ACHN (cell line): ENCODE measurements around the gene DISP3.

Experiments used
- DNase-seq: peaks from one replicate; pipeline ENCODE4 v3.0.0-alpha.2; 2015
- in situ Hi-C: cut with HindIII; loops from 2 replicates; pipeline ENCODE4 v1.10.0; 2017; ENCODE audit warnings: low sequenced_read_pairs, low pct_ligation_motif_present, low pct_unique_long_range_greater_than_20kb

The DISP3 gene

DNA sequence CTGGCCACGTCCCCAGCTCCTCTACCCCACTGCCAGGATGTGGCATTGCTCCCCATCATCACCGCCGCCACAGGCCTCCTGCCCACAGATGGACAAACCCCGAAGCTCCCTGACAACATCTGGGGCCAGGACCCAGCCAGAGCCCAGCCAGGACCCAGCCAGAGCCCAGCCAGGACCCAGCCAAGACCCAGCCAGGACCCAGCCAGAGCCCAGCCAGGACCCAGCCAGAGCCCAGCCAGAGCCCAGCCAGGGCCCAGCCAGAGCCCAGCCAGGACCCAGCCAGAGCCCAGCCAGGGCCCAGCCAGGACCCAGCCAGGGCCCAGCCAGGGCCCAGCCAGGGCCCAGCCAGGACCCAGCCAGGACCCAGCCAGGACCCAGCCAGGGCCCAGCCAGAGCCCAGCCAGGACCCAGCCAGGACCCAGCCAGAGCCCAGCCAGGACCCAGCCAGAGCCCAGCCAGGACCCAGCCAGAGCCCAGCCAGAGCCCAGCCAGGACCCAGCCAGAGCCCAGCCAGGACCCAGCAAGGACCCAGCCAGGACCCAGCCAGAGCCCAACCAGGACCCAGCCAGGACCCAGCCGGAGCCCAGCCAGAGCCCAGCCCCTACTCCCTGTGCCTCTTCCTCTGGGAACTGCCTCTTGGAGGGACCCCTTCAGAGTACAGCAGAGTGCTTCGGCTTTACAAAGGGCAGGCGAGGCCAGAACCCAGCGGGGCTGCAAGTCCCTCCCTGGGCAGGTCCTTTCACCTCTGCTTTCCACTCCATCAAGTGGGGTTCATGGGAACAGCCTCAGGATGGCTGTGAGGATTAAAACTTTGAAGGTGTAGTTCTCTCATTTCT is 43.7 kb downstream of the DISP3 start:
- in situ Hi-C loops = no loop called here

DNA sequence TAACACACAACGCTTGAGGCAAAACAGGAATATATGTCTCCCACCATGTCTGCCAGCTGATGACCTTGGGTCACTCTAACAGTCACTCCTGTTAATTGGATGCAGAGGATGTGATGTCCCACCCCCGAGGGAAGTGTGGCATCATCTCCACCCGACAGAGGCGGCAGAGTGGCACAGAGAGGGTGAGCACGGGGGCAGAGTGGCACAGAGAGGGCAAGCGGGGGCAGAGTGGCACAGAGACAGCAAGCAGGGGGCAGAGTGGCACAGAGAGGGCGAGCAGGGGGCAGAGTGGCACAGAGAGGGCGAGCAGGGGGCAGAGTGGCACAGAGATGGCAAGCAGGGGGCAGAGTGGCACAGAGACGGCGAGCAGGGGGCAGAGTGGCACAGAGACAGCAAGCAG is 44.3 kb downstream of the DISP3 start:
- in situ Hi-C loops = no loop called here
- no peak for DNase-seq

More for the DNA sequence above, 43.7 kb downstream of the DISP3 start:
- DNase-seq = no peak

DNA sequence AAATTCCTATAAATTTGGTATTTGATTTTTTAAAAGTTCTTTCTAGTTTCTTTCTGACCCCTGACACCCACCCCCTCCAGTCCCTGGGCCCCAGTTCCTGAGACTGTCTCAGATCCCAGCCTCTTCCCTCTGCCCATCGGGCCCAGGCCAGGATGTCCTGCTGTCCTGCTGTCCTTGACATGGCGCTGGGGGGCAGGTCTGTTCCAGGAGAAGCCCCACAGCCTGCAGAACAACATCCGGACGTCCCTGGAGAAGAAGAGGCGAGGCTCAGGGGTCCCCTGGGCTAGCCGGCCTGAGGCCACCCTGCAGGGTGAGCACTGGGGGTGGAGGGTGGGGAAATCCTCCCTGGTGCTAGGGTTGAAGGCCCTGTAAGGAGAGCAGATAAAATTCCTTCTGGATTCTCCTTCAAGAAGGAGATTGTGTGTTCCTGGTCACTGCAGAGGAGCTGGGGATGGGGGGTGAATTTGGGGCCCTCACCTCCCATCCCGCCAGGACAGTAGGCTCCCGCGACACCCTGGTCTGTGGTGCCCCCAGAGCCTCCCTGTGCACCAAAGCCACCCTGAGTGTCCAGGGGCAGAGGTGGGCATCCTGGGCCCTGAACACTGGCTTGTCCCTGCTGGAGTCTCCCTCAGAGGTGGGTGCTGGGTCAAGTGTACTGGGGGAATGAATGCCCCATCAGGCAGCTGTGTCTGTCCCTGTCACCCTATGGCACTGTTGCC is 45.0 kb downstream of the DISP3 start:
- no peak for DNase-seq
- in situ Hi-C loops = no loop called here

DNA sequence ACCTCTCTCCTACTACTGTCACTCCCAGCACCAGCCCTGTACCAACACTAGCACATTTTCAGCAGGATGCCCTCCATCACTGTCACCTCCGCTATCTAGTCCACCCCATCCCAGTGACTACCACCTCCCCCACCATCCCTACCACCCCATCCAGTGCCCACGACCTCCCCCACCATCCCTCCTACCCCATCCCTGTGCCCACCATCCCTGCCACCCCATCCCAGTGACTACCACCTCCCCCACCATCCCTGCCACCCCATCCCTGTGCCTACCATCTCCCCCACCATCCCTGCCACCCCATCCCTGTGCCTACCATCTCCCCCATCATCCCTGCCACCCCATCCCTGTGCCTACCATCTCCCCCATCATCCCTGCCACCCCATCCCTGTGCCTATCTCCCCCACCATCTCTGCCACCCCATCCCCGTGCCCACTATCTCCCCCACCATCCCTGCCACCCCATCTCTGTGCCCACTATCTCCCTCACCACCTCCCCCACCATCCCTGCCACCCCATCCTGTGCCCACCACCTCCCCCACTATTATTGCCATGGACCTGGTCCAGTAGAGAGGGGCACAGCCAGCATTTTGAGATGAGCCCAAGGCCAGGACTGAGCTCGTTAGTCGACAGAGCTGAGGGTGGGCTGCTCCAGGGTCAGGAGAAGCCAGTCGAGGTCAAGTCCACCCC is 45.7 kb downstream of the DISP3 start:
- in situ Hi-C loops = no loop called here
- DNase-seq = no peak

DNA sequence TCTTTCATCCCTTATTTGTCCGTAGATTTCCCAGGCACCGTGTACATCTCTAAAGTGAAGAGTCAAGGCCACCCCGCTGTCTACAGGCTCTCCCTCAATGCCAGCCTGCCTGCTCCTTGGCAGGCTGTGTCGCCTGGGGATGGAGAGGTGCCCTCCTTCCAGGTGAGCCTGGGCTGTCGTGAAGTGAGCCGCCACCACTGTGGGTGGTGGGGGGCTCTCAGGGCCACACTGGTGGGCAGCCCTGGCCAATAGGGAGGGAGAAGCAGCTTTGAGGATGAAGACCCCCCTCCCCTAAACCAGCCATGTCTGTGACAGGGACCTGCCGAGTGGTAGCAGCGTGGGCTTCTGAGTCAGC is 46.2 kb downstream of the DISP3 start:
- DNase-seq = no peak
- in situ Hi-C loops = no loop called here

DNA sequence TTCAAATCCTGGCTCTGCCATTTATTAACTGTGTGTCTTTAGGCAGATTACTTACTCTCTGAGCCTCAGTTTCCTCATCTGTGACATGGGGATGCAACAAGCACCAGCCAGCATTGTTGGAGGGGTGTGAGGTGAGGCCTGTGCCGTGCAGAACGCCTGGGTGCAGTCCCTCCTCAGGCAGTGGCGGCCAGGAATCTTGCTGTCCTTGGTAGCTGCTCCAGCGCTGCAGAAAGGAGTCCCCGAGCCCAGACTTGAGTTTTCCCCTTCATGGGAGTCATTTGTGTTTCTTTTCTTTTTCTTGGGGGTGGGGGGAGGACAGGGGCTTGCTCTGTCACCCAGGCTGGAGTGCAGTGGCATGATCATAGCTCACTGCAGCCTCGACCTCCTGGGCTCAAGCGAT is 46.6 kb downstream of the DISP3 start:
- DNase-seq = no peak
- in situ Hi-C loops = no loop called here

GRCh38 chr1:11526071-11526895 is 47.3 kb downstream of the DISP3 start:
- in situ Hi-C loops = no loop called here
- DNase-seq = no peak

DNA sequence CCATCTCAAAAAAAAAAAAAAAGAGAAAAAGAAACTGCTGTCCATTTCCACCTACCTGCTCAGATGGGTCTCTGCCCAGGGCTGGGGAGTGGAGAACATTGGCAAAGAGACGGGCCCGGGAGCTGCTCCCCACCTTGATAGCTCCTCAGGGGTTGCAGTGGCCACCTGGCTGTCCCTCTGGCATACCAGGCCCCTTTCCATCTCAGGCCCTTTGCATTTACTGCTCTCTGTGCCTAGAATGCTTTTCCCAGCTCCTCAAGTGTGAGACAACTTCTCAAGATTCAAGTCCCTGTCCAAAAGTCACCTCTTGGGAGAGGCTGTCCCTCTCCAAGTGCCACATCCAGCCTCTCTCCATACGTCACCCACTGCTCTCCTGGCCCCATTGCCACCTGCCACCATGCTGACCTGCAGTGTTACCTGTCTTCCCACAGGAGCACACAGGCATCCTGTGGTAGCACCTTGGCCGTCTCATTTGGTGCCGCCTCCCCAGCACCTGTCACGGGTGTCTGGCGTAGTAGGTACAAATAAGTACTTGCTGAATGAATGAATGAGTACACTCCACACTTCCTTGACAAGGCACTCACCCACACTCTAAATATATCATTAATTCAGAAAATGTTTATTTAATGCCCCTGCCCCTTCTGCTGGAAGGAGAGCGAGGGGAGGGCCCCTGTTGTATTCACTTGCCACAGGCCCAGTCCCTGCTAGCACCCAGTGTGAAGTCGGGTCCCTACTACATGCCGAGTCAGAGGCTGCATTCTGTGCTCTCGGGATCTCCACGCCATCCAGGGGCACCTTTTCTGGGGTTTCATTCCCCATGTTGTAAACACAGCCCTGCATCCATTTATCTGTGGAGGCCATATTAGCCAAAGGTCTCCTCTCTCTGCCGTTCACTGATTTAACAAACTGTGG is 48.8 kb downstream of the DISP3 start:
- no peak for DNase-seq
- in situ Hi-C loops = no loop called here

- in situ Hi-C loops = no loop called here
Measured at GRCh38 chr1:11528611-11529261, 49.8 kb downstream of the DISP3 start.

DNA sequence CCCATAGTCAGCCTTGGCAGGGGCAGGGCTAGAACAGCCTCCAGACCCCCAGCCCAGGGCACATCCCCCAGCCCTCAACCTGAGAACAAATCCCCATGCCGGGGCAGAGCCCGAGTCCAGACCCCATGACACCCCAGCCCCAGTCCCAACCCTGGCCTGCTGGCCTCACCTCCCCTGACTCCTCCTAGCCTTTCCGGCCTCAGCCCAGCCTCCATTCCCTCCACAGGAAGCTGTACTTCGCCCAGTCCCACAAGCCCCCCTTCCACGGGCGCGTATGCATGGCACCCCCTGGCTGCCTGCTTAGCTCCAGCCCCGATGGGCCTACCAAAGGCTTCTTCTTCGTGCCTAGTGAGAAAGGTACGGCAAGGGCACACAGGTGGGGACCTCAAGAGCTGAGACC is 50.4 kb downstream of the DISP3 start:
- DNase-seq = no peak
- in situ Hi-C loops = no loop called here

More at GRCh38 chr1:11528611-11529261, 49.8 kb downstream of the DISP3 start:
- no peak for DNase-seq

GRCh38 chr1:11529763-11530730 is 51.1 kb downstream of the DISP3 start:
- in situ Hi-C loops = no loop called here

GRCh38 chr1:11530731-11531311 is 51.9 kb downstream of the DISP3 start:
- no peak for DNase-seq
- in situ Hi-C loops = no loop called here

More at GRCh38 chr1:11529763-11530730, 51.1 kb downstream of the DISP3 start:
- DNase-seq = no peak

- in situ Hi-C loops = no loop called here
- no peak for DNase-seq
Measured at GRCh38 chr1:11531314-11531870, 52.4 kb downstream of the DISP3 start.

GRCh38 chr1:11531943-11532342 is 53.0 kb downstream of the DISP3 start:
- in situ Hi-C loops = no loop called here

More at GRCh38 chr1:11531943-11532342, 53.0 kb downstream of the DISP3 start:
- no peak for DNase-seq
